Stimulated activated CD8-positive, alpha-beta memory T cell treated with anti-CD3 and anti-CD28 coated beads, Interleukin-7, amount 100 ng/mL, for 48 hours (primary cell): ENCODE results near the gene DMPK.
A peak's percentile ranks its signal among the peaks of the same experiment; 100 is the strongest.

ENCODE experiments used
- DNase-seq, 2 donors: peaks; one replicate each; pipeline ENCODE4 v3.0.0-alpha.2; 2020; ENCODE audit warnings: low read depth in 1 of 2; ENCODE audit errors: extremely low read depth in 1 of 2

DMPK gene, protein sequence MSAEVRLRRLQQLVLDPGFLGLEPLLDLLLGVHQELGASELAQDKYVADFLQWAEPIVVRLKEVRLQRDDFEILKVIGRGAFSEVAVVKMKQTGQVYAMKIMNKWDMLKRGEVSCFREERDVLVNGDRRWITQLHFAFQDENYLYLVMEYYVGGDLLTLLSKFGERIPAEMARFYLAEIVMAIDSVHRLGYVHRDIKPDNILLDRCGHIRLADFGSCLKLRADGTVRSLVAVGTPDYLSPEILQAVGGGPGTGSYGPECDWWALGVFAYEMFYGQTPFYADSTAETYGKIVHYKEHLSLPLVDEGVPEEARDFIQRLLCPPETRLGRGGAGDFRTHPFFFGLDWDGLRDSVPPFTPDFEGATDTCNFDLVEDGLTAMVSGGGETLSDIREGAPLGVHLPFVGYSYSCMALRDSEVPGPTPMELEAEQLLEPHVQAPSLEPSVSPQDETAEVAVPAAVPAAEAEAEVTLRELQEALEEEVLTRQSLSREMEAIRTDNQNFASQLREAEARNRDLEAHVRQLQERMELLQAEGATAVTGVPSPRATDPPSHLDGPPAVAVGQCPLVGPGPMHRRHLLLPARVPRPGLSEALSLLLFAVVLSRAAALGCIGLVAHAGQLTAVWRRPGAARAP

DNA sequence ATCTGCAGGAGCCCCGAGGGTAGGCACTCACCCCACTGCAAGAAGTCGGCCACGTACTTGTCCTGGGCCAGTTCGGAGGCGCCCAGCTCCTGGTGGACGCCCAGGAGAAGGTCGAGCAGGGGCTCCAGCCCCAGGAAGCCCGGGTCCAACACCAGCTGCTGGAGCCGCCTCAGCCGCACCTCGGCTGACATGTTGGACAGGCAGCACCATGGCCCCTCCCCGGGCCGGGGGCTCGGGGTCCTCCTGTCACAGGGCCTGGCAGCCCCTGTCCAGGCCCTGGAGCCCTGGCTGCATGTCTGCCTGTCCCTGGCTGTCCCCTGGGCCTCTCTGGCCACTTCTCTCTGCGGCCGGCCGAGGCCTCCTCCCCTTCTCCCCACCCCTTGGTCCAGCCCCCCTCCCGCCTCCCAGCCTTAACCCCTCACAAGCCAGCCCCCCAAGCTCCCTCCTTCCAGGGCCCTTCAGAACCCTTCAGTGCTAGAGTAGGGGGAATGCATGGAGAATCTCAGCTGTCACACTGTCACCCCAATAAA is at the start of gene DMPK:
Gene DMPK (minus strand): TSS at position 329 of the 530 bp plus-strand sequence. CDS start 138 bp downstream, at position 191.
- DNase-seq, result no peak

DNA sequence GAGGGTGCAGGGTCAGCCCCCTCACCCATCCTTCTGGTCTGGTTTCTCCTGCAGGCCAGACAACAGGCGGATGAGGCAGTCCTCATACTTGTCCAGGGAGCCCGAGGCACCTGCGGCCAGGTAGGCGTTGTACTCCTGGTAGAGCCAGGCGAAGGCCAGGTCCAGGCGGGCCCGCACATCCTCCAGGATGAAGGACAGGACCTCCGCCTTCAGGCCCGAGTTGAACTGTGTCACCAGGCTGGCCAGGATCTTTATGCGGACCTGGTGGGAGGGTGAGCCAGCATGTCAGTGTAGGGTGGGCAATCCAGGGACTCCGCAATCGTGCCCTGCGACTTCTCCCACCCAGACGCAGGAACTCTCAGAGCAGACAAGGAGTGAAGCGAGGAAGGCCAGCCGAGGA is 46.7 kb upstream of the DMPK start:
- no peak for DNase-seq

DNA sequence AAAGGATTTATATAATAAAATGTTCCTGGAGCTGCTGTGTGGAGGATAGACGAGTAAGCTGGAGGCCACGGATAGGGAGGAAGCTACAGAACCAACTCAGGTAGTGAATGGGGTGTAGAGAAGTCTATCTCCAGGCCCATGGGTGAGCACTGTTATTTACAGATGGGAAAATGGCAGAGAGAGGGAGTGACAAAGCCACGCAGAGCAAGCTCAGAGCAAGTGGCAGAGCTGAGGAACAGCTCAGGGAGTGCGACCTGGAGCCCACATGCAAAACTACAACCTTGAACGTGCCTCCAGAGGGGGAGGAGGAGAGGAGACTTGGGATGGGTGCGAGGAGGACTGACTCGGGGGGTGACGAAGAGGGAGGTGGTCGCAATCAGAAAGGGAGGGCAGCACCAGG is 46.2 kb upstream of the DMPK start:
- DNase-seq, result no peak

DNA sequence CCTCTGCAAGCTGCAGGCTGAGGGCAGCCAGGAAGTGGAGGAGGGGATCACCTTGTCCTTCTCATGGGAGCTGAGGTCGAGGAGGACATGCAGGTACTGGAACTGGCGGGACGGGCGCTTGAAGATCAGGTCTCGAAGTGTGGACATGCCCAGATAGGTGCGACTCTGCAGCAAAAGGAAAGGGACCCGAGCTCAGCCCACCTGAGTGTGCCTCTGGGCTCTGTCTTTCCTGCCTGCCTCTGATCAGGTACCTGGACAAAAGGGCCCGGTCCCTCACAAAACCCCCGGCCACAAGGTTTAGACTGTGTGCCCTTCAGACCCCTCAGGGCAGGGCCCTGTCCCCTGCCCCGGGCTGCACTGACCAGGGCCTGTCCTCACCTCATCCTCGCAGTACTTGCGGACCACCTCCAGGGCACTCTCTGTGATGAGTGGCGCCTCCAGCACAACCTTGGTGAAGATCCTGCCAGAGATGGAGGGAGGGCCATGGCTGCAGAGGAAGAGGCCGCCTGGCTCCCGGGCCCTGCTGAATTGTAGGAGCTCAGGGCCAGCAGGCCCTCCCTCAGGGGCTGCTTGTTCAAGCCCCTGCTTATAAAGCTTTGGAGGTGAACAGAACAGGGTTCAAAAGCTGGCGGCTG is 45.3 kb upstream of the DMPK start:
- DNase-seq, result no peak

DNA sequence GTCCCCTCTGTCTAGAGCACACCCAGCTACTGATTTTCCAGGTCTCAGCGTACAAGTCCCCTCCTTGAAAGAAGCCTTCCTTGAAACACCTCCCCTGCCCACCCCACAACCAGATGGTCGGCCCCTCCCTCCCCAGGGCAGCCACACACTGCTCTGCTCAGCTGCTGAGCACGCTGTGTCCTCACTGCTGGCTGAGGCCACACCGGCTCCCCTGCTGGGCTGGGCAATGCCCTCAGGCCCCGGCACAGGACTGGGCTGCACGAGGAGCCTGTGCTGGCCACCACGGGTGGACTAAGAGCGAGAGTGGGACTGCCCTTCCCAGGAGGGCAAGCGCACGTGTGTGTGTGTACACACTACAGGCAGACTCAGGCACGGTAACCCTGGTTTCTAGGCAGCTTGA is 44.6 kb upstream of the DMPK start:
- DNase-seq, result no peak

DNA sequence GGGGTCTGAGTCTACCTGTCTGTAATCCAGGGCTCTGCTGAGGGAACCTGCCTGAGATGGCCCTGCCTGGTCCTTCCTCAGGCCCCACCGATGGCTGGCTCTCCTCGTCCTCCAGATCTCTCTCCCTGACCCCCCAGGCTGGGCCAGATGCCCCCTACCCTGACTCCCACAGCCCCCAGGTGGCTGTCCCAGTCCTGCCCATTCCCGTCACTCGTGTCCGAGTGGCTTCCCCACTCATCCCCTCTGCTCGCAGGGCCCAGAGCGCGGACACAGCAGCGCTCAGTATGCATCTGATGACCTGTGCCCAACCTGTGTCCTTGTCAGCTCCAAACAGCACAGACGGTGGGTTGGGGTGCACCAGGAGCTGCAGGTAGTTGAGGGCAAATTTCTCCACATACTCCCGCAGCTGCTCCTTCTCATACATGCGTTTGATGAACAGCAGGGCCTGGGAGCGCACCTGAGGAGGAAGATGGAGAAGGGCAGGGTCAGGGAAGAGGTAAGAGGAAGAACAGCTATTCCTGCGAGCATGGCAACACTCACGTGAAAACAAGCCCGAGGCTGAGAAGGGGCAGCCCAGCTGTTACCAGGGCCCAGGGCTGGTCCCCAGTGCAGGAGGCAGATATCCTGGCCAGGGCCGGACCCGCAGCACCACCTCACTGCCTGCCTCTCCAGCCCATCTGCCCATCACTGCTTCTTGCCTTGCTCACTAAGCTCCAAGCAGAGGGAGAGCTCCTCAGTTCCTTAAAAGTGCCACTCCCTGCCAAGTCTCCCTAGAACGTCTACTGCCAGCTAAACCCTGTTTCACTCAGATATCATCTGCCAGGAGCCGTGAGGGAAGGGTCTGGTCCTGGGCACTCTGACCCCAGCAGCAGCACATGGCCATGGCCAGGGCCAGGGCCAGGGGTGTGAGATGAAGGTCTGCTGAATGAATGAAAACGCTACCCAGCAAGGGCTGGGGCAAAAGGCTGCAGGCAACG is 43.9 kb upstream of the DMPK start:
- no peak for DNase-seq

DNA sequence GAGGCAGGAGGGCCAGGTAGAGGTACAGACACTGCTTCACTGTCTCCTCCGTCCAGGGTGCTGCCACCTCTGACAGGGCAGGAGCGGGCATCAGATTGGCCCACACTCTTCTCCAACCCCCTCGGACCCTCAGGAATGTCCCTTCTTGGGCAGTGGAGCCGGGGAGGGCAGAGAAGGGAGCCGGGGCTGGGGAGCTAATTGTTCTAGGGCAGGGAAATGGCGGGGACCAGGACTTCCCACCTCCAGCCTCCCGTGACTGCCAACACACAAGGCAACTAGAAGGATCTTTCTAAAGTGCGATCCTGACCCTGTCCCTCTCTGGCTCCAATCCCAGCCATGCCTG is 42.9 kb upstream of the DMPK start:
- DNase-seq, result no peak

- no peak for DNase-seq
Measured at GRCh38 chr19:45824531-45825262, 42.4 kb upstream of the DMPK start.

DNA sequence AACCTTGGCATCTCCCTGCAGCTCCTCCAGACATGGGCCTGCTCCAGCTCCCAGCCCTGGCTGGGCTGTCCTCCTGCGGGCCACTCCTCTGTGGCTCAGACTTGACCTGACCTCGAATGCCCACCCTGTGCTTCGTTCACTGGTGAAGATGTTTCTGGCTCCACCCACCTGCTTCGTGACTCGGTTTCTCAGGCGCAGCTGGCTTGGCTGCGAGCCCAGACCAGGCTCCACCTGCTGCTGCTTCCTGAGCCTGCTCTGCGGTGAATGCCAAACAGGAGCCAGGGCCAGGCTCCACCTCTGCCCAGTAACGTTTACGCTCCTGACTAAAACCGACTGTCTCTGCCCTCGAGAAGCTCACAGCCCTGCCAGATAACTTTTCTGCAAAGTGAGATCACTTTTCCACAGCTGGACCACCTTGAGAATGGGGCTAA is 41.8 kb upstream of the DMPK start:
- no peak for DNase-seq

- DNase-seq, result no peak
Measured at GRCh38 chr19:45823182-45823581, 40.9 kb upstream of the DMPK start.

GRCh38 chr19:45822716-45823115 is 40.4 kb upstream of the DMPK start:
- DNase-seq, result no peak

DNA sequence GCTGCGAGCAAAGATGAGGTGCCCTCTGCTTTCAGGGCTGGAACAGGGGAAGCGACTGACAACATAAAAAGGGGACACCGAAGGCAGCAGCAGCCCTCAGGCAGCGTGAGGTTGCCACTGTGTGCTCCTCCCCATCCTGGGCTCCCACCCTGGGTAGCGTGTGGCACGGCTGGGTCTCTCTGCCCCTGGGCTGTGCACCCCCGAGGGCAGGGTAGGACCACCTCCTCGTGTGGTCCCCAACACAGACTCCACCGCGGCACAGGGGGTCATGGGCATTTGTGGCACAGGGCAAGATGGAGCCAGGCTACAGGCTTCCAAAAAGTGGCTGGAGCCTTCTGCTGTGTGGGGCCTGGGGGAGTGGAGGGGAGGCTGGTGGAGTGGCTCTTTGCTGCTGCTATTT is 39.3 kb upstream of the DMPK start:
- no peak for DNase-seq

GRCh38 chr19:45821103-45821521 is 38.8 kb upstream of the DMPK start:
- no peak for DNase-seq

GRCh38 chr19:45820413-45821102 is 38.3 kb upstream of the DMPK start:
- DNase-seq, result no peak

DNA sequence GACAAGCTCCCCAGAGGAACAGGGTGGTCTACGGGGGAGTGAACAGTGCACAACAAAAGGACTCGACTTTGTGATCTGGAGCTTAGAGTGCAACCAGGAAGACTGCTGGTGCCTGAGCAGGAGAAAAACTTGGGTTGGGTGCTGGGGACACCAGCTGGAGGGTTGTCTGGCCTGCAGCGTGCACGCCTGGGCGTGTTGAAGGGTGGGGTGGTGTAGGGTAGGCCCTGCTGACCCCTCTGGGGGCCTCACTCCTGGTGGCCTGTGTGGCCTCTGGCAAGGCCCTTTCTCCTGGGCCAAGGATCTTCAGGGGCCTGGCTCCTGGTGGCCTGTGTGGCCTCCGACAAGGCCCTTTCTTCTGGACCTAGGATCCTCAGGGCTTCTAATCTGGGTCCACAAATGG is 37.5 kb upstream of the DMPK start:
- DNase-seq, result no peak

GRCh38 chr19:45817725-45818301 is 35.5 kb upstream of the DMPK start:
- no peak for DNase-seq

- DNase-seq, result peak; percentile 86 to 92
Measured at GRCh38 chr19:45817010-45817724, 34.9 kb upstream of the DMPK start.

DNA sequence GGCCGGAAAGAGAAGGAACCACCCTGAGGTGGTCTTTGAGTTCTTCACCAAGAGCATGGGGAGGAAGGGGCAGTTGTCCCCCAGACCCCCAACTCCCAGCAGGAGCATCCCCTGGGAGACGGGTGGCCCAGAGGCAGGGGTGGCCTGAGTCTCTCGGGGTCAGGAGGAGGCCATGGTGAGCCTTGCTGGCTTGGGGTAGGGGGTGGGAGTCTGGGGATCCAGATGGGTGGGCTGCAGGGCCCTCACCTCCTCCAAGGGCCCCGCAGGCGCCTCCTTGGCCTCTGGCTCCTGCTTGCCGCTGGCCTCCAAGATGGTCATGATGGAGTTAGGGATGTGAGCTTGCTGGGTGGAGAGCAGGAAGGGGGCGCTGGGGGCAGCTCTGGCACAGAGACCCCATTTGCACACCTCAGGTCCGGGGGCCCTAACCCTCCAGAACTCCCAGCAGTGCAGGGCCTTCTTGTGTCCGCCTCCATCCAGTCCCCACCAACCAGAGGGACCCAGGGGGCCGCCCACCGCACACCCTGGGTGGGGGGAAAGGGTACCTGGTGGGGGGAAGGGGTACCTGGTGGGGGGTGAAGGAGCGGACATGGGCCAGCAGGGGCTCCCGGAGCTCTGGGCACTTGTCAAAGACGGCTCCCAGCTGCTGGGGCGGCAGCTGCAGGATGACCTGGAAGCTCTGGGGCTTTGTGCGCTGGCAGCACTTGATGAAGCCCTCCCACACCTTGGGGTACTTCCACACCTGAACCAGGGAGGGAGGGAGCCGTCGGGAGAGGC is 34.1 kb upstream of the DMPK start:
- no peak for DNase-seq
